ENCODE measurements around the gene CERCAM. TPM values are rescaled to one million over a fixed set of nuclear protein-coding genes. Genes with fewer than 3 reads are reported as not detected.

CERCAM gene
- total RNA-seq = 49.2 and 51.6 TPM in 2 replicates
- 112 and 117 TPM in 2 replicates for polyA plus RNA-seq

GRCh38 chr9:128420651-128421481 lies at the start of gene CERCAM:
Gene CERCAM, plus strand, starts transcription at chr9:128420857. Its CDS starts 21 bp downstream, at chr9:128420878.
- H3K9me3 ChIP-seq (ENCODE audit: low read depth) = no peaks in the 10 kb centered on the region
- H2AFZ ChIP-seq = peak within 1 kb of the TSS; percentile 99
- H3K27me3 ChIP-seq = peaks cover 9% of the 10 kb centered on the region
- WGBS (ENCODE audit: low lambda C conversion rate, missing lambda C conversion rate) = 3% methylated on average over 33 of the region's 59 CpGs
- TF ChIP-seq EZH2phosphoT487 (IDR thresholded peaks at IDR 0.05; ENCODE audit: low read depth, severe bottlenecking, unreplicated experiment) (no peak), CTCF (IDR thresholded peaks at IDR 0.05; ENCODE audit: poor library complexity) (peak; percentile 15), EZH2 (IDR thresholded peaks at IDR 0.05; ENCODE audit: borderline replicate concordance) (no peak)
- peak within 1 kb of the TSS; percentile 91 for H3K4me2 ChIP-seq
- peak; percentile 87 for DNase-seq (ENCODE audit: low spot score)
- peak within 1 kb of the TSS; percentile 85 for H3K4me3 ChIP-seq
- H3K79me2 ChIP-seq = no peaks in the 10 kb centered on the region
- no peaks in the 10 kb centered on the region for H4K20me1 ChIP-seq (ENCODE audit: insufficient read depth, poor library complexity, severe bottlenecking)
- H3K27ac ChIP-seq = peak within 1 kb of the TSS; percentile 76
- H3K4me1 ChIP-seq (ENCODE audit: insufficient read depth) = peaks cover 12% of the 10 kb centered on the region
- H3K9me2 ChIP-seq (replicated peaks; ENCODE audit: insufficient read depth) = no peaks in the 10 kb centered on the region
- no peaks in the 10 kb centered on the region for H3K36me3 ChIP-seq (replicated peaks; ENCODE audit: insufficient read depth, low read depth)

- Histone ChIP-seq H3K9me2 (replicated peaks; ENCODE audit: insufficient read depth) (no peaks in the 10 kb centered on the region), H3K27me3 (no peaks in the 10 kb centered on the region), H3K4me1 (ENCODE audit: insufficient read depth) (peaks cover 7% of the 10 kb centered on the region), H2AFZ (peak overlapping the region; percentile 35), H3K4me2 (peak overlapping the region; percentile 80), H3K4me3 (peak overlapping the region; percentile 52), H3K27ac (peak overlapping the region; percentile 89), H3K79me2 (peaks cover 62% of the 10 kb centered on the region), H4K20me1 (ENCODE audit: insufficient read depth, poor library complexity, severe bottlenecking) (peaks cover 4% of the 10 kb centered on the region), H3K36me3 (replicated peaks; ENCODE audit: insufficient read depth, low read depth) (no peaks in the 10 kb centered on the region), H3K9me3 (ENCODE audit: low read depth) (no peaks in the 10 kb centered on the region)
- DNase-seq (ENCODE audit: low spot score) = no peak
- 3% methylated on average over 8 of the region's 10 CpGs for whole genome bisulfite sequencing (ENCODE audit: low lambda C conversion rate, missing lambda C conversion rate)
- TF ChIP-seq CTCF (IDR thresholded peaks at IDR 0.05; ENCODE audit: poor library complexity) = no peak
Observed at GRCh38 chr9:128371630-128372117, 49.0 kb upstream of the CERCAM start.

GRCh38 chr9:128372188-128372641 lies 48.4 kb upstream of the CERCAM start:
- H3K79me2 ChIP-seq = peaks cover 68% of the 10 kb centered on the region

More at GRCh38 chr9:128372188-128372641, 48.4 kb upstream of the CERCAM start:
- Histone ChIP-seq H3K27me3 (no peaks in the 10 kb centered on the region), H4K20me1 (ENCODE audit: insufficient read depth, poor library complexity, severe bottlenecking) (peaks cover 6% of the 10 kb centered on the region), H2AFZ (no peak overlapping the region), H3K4me2 (peak overlapping the region; percentile 80), H3K4me1 (ENCODE audit: insufficient read depth) (peaks cover 7% of the 10 kb centered on the region), H3K4me3 (peak overlapping the region; percentile 52), H3K9me3 (ENCODE audit: low read depth) (no peaks in the 10 kb centered on the region), H3K27ac (peak overlapping the region; percentile 89), H3K9me2 (replicated peaks; ENCODE audit: insufficient read depth) (no peaks in the 10 kb centered on the region), H3K36me3 (replicated peaks; ENCODE audit: insufficient read depth, low read depth) (no peaks in the 10 kb centered on the region)
- no peak for TF ChIP-seq CTCF (IDR thresholded peaks at IDR 0.05; ENCODE audit: poor library complexity)
- TF ChIP-seq EZH2phosphoT487 (IDR thresholded peaks at IDR 0.05; ENCODE audit: low read depth, severe bottlenecking, unreplicated experiment) = no peak
- no peak for TF ChIP-seq EZH2 (IDR thresholded peaks at IDR 0.05; ENCODE audit: borderline replicate concordance)
- DNase-seq (ENCODE audit: low spot score) = no peak
- 74% methylated on average over 4 of the region's 4 CpGs for WGBS (ENCODE audit: low lambda C conversion rate, missing lambda C conversion rate)
